Heart left ventricle (tissue), 16 donors: ENCODE results near the gene TBX18. TPM values are rescaled to one million over a fixed set of nuclear protein-coding genes. Genes with fewer than 3 reads are reported as not detected.
A peak's percentile ranks its signal among the peaks of the same experiment; 100 is the strongest.

ENCODE experiments used
- ATAC-seq, 4 donors: fragments of 200-7000 bp; cut with Tn5 transposase; one replicate each; pipeline ENCODE4 v1.9.1; 2020 to 2022; ENCODE audit warnings: moderate library complexity in 4 of 4, mild to moderate bottlenecking in 3 of 4, moderate number of reproducible peaks in 1 of 4
- DNase-seq, 5 donors: peaks; one replicate each; pipeline ENCODE4 v3.0.0-alpha.2; 2020
- H3K27ac ChIP-seq, 12 donors: fragments of 200-600 bp; sonication (generic) in 4 of 12; one replicate each; pipeline versions ENCODE4 v1.5.0 to v1.8.0; 2016 to 2022; ENCODE audit warnings: mild to moderate bottlenecking in 2 of 12
- H3K27me3 ChIP-seq, 9 donors: fragments of 200-600 bp; sonication (generic) in 2 of 9; one replicate each; pipeline versions ENCODE4 v1.5.1 to v1.8.0; 2016 to 2022; ENCODE audit warnings: mild to moderate bottlenecking in 3 of 9
- H3K36me3 ChIP-seq, 9 donors: fragments of 200-600 bp; sonication (generic) in 2 of 9; one replicate each; pipeline versions ENCODE4 v1.5.0 to v1.8.0; 2018 to 2022; ENCODE audit warnings: mild to moderate bottlenecking in 2 of 9
- H3K4me1 ChIP-seq, 12 donors: fragments of 200-600 bp; sonication (generic) in 4 of 12; one replicate each; pipeline versions ENCODE4 v1.5.0 to v1.8.0; 2016 to 2022; ENCODE audit warnings: mild to moderate bottlenecking in 3 of 12
- H3K4me3 ChIP-seq, 12 donors: fragments of 200-600 bp; sonication (generic) in 4 of 12; one replicate each; pipeline versions ENCODE4 v1.5.0 to v1.8.0; 2017 to 2022; ENCODE audit warnings: mild to moderate bottlenecking in 9 of 12, moderate library complexity in 4 of 12
- H3K9me3 ChIP-seq, 12 donors: fragments of 200-600 bp; sonication (generic) in 4 of 12; one replicate each; pipeline versions ENCODE4 v1.5.0 to v1.8.0; 2016 to 2022; ENCODE audit warnings: mild to moderate bottlenecking in 1 of 12
- CTCF ChIP-seq, 12 donors: fragments of 200-600 bp; sonication (generic) in 4 of 12; IDR thresholded peaks; one replicate each; pipeline versions ENCODE4 v1.5.0 to v1.8.0; 2018 to 2022; ENCODE audit warnings: antibody characterized with exemption in 12 of 12, mild to moderate bottlenecking in 5 of 12
- POLR2A ChIP-seq, 2 donors: fragments of 450-650 bp; IDR thresholded peaks; one replicate each; pipeline ENCODE4 v1.6.1; 2017; ENCODE audit warnings: antibody characterized with exemption in 2 of 2, mild to moderate bottlenecking in 2 of 2, moderate library complexity in 2 of 2
- WGBS, 4 donors: extraction: QIAGEN DNeasy Blood & Tissue Kit in 2 of 4; methylation state at CpG; one replicate each; pipeline versions ENCODE4 v1.1.5 to v1.1.7; 2013 to 2018; 5-methylcytosine and 5-hydroxymethylcytosine counted together
- intact Hi-C, 10 donors: fragments of 100-400 bp; cut with DNase I; formaldehyde crosslinking; loops; one replicate each; pipeline versions ENCODE4 v1.11.1 to v1.14.2; 2022
- polyA plus RNA-seq, 2 donors: library from polyadenylated mRNA; stranded (reverse); fragments of 200-250 nt; gene quantifications; one replicate each; pipeline ENCODE4 v1.2.3, GENCODE V29; 2013
- total RNA-seq, 9 donors: library from RNA; depleted of rRNA in 2 of 9; stranded (reverse); fragments of >200 nt in 2 of 9; fragmentation: NEBNext Ultra II Directional in 3 of 9; extraction: Animal tissue kit (Norgen Biotek cat#: 25700) in 3 of 9; gene quantifications; one replicate each; pipeline versions ENCODE4 v1.1.0 to v1.2.4, GENCODE V29; 2016 to 2023
- donor health status: ischemic (EF 13 %, LVEDD 7.1; RV severe dilation, severe dysfunction).
- donor health status: healthy with polysubstance abuse.
- donor health status: DM: no; HTN: yes; CAD: no.
- donor health status: DM: no; HTN: no; CAD: no.
- donor health status: ischemic (EF 25% LVEDD 6.9; RV normal size, moderate dysfunction).
- donor health status: ischemic (EF 25% LVEDD 5.7; RV mildly dilated, moderate dysfunction).
- donor health status: healthy.
- donor health status: DM: yes; HTN: yes; CAD: no.
- donor health status: ischemic (EF 35%, LVEDD 5.7; RV mildly dilated, moderate dysfunction).
- donor health status: nonischemic (EF 11% LVEDD 7.7; RV severe dilation, severe dysfunction).
- donor health status: DM: yes; HTN: yes; CAD: no.
- donor health status: PGD.
- donor health status: ischemic (EF 29% LVEDD 5.4; RV normal size, mild dysfunction).
- donor health status: nonischemic (EF 23%, LVEDD 6.1; RV moderate dilation, normal function).

The TBX18 gene
- total and polyA plus RNA-seq, 11 donors, result 1.3 to 14.9 (median 2.3) TPM

DNA sequence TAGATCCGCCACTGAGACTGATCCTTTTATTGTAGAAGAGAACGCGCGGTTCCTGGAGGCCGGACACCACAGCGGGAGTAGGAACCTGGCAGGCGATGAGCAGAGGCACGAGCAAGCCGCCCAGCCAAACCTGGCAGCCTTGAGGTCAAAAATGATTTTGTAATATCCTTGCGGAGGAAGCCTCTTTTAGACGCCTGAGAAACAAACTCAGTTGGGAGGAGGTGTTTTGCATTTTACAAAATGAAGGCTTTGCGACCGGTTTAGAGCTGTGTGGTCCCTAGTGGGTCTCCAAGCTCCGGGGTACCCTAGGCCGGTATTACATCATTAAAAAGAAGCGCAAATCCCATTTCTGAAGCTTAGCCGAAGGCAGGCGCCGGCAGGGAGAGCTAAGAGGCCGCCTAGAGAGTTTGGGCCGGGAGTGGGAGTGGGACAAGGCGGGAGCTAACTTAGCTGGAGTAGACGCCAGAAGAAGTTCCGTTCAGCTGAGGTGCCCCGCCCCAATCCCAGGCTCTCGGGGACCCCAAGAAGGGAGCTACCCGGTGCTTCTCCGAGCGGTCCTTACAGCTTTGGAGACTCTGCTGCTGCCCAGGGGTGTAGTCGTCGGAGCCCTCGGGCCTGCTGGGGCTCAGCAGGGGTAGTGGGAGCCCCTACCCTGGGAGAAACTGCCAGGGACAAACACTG lies 1.9 kb upstream of the TBX18 start:
- 12 to 37% (median 23%) methylated on average over 25 to 32 of the region's 32 CpGs for WGBS, 4 donors
- TF ChIP-seq CTCF (IDR thresholded peaks at IDR 0.05) (no peak), POLR2A (IDR thresholded peaks at IDR 0.05) (no peak)
- DNase-seq, result peak in 3 of 5 donors; percentile 37 to 67 (median 45)
- H3K4me1 ChIP-seq, result peaks cover 0 to 19% (median 0%) of the 10 kb centered on the region in 12 donors
- H3K9me3 ChIP-seq, result no peaks in the 10 kb centered on the region
- H3K4me3 ChIP-seq, result no peak overlapping the region
- H3K27ac ChIP-seq, result peak overlapping the region in 7 of 12 donors; percentile 2 to 45 (median 23)
- no peak for ATAC-seq
- intact Hi-C loops, result loop anchor here in 2 of 10 donors (5.0 to 10.0 kb wide), 3 partner anchors 121 to 341 kb away; no protein-coding TSS in a partner anchor
- H3K36me3 ChIP-seq, result no peaks in the 10 kb centered on the region
- peaks cover 9 to 100% (median 80%) of the 10 kb centered on the region in 9 donors for H3K27me3 ChIP-seq

DNA sequence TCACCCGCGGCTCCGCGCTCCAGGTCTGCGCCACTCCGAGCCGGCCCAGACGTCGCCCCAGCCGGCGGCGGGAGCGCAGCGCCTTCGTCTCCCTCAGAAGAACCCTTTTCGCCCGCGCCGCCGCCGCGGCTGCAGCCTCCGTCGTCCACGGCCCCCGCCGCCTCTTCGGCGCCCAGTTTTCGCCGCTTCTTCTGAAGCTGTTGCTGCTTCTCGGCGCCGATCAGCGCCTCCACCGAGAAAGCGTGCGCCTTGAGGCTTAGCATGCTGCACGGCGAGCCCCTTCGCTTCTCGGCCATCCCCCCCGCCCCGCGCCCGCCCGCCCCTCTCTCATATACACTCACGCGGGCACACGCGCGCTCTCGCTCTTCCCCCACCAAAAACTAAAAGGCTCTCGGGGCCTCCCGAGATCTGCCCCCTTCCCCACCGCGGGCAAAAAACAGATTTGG lies 489 bp downstream of the TBX18 start:
- Histone ChIP-seq H3K27me3 (peaks cover 9 to 93% (median 73%) of the 10 kb centered on the region in 9 donors), H3K27ac (peak overlapping the region; percentile 61 to 91 (median 84)), H3K36me3 (no peaks in the 10 kb centered on the region), H3K4me1 (peaks cover 0 to 19% (median 0%) of the 10 kb centered on the region in 12 donors), H3K9me3 (no peaks in the 10 kb centered on the region), H3K4me3 (peak overlapping the region; percentile 20 to 75 (median 62))
- intact Hi-C loops, result loop anchor here in 2 of 10 donors (10.0 kb wide), 2 partner anchors 119 to 339 kb away; no protein-coding TSS in a partner anchor
- DNase-seq (no peak), ATAC-seq (peak in 2 of 4 donors; percentile 2 to 5)
- 1 to 2% (median 1%) methylated on average over 27 to 57 of the region's 57 CpGs for WGBS, 4 donors
- TF ChIP-seq CTCF (IDR thresholded peaks at IDR 0.05) (no peak), POLR2A (IDR thresholded peaks at IDR 0.05) (no peak)

- Histone ChIP-seq H3K4me3 (peak overlapping the region; percentile 20 to 75 (median 62)), H3K4me1 (peaks cover 0 to 19% (median 0%) of the 10 kb centered on the region in 12 donors), H3K27me3 (peaks cover 9 to 90% (median 66%) of the 10 kb centered on the region in 9 donors), H3K9me3 (no peaks in the 10 kb centered on the region), H3K36me3 (no peaks in the 10 kb centered on the region), H3K27ac (peak overlapping the region; percentile 61 to 91 (median 84))
- ATAC-seq (peak in 3 of 4 donors; percentile 20 to 59 (median 57)), DNase-seq (peak; percentile 32 to 77 (median 59))
- intact Hi-C loops, result loop anchor here in 2 of 10 donors (10.0 kb wide), 2 partner anchors 118 to 338 kb away; no protein-coding TSS in a partner anchor
- WGBS, 4 donors, result 1% methylated on average over 42 to 74 of the region's 74 CpGs
- TF ChIP-seq POLR2A (IDR thresholded peaks at IDR 0.05) (peak in 1 of 2 donors; percentile 25), CTCF (IDR thresholded peaks at IDR 0.05) (peak in 1 of 12 donors; percentile 7)
These were observed 1.2 kb downstream of the TBX18 start for GRCh38 chr6:84763003-84763885.
